Measurements from ENCODE around the gene KCNC4.

KCNC4 gene

DNA sequence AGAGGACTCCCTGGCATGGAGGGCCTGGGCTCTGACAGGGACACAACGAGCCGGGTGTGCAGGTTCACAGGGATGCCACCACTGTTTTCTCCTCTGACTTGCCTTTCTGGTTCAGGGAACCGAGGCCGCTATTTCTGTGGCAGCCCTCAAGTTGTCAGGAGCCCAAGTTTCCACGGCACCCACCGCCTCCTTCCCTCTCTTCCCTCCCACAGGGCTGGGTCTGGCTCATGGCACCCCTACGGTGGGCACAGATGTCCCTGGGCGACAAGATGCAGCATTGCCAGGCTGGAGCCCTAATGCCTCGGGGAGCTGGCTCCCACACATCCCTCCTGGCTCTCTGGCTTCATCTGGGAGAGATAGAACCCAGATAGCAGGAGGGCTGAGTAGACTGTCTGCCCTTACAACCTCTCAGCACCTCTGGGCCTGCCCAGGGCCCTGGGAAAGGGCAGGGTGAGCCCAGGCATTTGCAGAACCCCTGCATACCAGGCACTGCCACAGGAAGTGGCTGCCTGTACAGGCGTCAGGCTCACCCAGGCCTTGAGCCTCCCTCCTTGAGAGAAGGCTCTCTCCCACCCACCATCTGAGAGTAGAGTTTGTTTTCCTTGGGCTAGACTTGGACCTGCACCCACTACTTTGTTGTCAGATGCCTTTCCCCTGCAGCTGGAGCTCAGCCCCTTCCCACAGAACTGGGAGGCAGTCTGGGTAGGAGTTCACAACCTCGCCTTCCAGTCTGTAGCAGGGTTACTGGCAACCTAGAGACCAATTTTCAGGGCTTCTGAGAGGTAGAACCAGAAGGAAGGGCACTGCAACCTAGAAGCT is 20.5 kb downstream of the KCNC4 start:
- no peak for DNase-seq (ENCODE audit: low read depth in 2 of 2)

DNA sequence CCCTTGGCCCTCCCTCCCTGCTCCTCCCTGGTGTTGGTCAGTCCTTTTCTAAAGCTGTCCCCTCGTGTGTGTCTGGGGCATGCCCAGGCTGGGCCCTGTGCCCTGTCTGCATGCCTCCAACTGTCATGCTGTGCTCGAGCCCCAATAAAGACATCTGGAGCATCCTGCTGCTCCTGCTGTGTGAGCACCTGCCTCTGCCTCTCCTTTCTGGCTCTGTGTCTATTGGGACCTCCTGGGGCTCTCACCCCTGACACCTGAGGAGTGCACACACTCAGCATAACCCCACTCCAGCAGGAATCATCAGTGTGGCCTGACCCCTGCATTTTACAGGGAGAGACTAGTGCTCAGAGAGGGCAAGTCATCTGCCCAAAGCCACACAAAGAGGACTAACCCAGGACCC is 23.7 kb downstream of the KCNC4 start:
- DNase-seq (ENCODE audit: low read depth in 2 of 2): no peak

DNA sequence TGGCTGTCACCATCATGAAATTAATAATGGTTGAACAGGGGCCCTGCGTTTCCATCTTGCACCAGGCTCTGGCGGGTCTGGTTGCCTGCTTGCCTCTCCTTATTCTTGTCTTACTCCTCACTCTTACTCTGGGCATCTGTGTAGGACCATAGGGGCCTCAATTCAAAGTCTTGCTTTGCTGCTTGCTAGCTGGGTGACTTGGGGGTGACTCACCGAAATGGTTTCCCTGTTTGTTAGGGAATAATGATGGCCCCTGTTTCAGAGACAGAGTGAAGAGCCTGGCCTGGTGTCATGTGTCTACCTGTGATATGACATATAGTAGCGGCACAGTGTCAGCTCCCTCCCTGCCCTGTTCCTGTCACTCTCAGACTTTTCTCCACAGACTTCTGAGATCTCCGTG is 24.6 kb downstream of the KCNC4 start:
- no peak for DNase-seq (ENCODE audit: low read depth in 2 of 2)

- no peak for DNase-seq (ENCODE audit: low read depth in 2 of 2)
Observed at GRCh38 chr1:110235181-110235833, 25.2 kb downstream of the KCNC4 start.

GRCh38 chr1:110235834-110236682 is 25.9 kb downstream of the KCNC4 start:
- DNase-seq (ENCODE audit: low read depth in 2 of 2): no peak

GRCh38 chr1:110237386-110238152 is 27.5 kb downstream of the KCNC4 start:
- DNase-seq (ENCODE audit: low read depth in 2 of 2): no peak

DNA sequence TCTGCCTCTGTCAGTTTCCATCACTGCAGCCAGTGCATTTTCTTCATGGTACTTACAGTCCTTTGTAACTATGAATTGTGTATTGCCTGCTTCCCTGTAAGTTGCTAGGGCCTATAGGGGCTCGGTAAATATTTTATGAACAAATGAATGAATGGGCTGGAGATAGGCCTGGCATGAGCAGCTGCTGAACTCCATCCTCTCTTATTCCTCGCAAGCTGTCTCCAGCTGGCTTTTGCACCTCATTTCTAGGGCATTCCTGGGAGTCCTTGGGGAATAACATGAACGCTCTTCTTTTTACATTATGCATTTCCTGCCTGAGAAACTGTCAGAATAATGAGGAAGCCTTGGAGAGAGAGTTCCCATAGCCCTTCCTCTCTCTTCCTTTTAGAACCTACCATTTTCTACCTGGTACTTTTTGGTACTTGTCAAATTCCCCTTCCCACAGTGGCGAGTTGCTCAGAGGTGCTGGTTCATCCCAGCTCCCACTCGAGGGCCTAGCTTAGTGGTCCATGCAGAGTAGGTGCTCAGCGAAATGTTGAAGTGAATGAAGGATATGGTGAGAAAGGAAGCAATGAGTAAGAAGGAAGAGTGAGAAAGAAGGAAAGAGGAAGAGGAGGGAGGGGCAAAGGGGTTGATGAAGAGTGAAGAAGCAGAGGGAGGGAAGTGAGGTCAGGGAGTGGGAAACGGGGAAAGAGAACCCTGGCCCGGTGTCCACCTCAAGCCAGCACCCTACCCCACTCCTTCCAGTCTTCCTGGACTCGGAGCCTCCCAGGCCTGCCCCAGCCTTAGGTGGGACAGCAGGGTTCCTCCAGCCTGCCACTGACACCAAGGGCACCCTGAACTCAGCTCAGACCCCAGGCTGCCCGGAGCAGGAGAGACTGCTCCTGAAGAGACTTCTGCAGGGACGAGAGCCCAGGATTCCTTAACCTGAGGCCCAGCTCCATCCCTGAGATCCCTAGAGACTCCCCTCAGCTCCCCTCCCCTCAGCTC is 29.6 kb downstream of the KCNC4 start:
- no peak for DNase-seq (ENCODE audit: low read depth in 2 of 2)

GRCh38 chr1:110240476-110241210 is 30.5 kb downstream of the KCNC4 start:
- no peak for DNase-seq (ENCODE audit: low read depth in 2 of 2)

DNA sequence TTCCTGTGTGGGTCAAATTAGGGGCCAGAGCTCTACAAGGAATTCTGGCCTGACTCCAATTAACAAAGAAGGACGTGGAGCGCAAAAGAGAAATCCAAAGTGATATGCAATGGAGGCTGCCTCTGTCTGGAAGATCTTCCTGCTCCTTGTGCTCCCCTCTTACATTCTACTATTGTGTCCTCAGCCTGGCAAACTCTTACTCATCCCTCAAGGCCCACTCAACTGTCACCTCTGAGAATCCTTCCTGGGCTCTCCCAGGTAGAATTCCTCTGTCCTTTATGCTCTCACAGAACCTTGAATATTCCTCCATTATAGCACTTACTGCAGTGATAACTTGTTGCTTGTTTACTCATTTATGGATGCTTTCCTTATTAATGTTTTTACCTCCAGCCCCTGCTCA is 31.4 kb downstream of the KCNC4 start:
- no peak for DNase-seq (ENCODE audit: low read depth in 2 of 2)

GRCh38 chr1:110242062-110242461 is 31.9 kb downstream of the KCNC4 start:
- DNase-seq (ENCODE audit: low read depth in 2 of 2): no peak

GRCh38 chr1:110242731-110243130 is 32.6 kb downstream of the KCNC4 start:
- no peak for DNase-seq (ENCODE audit: low read depth in 2 of 2)

GRCh38 chr1:110243146-110243545 is 33.0 kb downstream of the KCNC4 start:
- no peak for DNase-seq (ENCODE audit: low read depth in 2 of 2)

- no peak for DNase-seq (ENCODE audit: low read depth in 2 of 2)
Observed at GRCh38 chr1:110243574-110243973, 33.5 kb downstream of the KCNC4 start.

GRCh38 chr1:110245876-110246620 is 35.9 kb downstream of the KCNC4 start:
- no peak for DNase-seq (ENCODE audit: low read depth in 2 of 2)

GRCh38 chr1:110248746-110249145 is 38.6 kb downstream of the KCNC4 start:
- no peak for DNase-seq (ENCODE audit: low read depth in 2 of 2)

DNA sequence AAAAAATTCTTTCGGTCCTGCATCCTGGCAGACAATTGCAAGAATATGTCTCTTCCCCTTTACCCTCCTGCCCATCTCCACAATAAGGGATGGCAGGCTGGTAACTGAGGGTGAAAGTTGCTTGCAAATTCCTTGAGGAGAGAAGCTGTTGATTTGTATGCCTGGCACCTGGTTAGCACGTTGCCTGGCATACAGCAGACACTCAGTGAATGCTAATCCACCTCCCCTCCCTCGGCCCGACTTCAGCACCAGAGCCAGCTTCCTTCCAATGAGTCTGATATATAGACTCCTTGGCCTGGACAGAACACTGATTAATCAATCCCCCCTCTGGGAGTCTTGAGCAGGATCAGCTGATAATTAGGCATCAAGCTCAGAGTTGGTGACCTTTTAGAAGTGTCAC is 39.1 kb downstream of the KCNC4 start:
- DNase-seq (ENCODE audit: low read depth in 2 of 2): no peak

GRCh38 chr1:110250008-110250407 is 39.9 kb downstream of the KCNC4 start:
- DNase-seq (ENCODE audit: low read depth in 2 of 2): no peak

DNA sequence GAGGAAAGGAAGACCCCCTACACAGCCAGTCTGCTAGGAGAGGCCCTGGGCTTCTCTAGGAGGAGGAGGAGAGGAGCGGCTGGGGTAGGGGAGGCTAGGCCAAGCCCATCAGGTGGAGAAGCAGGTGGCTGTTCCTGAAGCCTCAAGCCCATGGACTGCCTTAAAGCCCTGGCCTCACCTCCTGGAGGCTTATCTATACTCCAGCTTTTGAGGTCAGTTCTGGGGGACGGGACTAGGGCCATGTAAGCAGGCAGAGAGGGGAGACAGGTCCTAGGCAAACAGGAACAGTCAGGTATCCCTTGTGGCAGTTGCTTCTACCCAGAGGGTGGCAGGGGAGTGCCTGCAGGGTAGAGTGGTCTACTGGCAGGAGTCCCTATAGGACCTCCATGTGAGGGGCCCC is 40.6 kb downstream of the KCNC4 start:
- no peak for DNase-seq (ENCODE audit: low read depth in 2 of 2)

- no peak for DNase-seq (ENCODE audit: low read depth in 2 of 2)
Observed at GRCh38 chr1:110253213-110253612, 43.1 kb downstream of the KCNC4 start.

Data from stimulated activated CD4-positive, alpha-beta T cell treated with anti-CD3 and anti-CD28 coated beads, Interleukin-1b, Interleukin-23, amount 100 ng/mL, for 1 hour (primary cell).